GM21528 (cell line): Measurements from ENCODE around the gene OGDH.

ENCODE experiments used
- ATAC-seq: cut with Tn5 transposase; IDR thresholded peaks from one replicate; pipeline ENCODE4 v1.9.1; 2021; ENCODE audit warnings: mild to moderate bottlenecking, moderate library complexity; ENCODE audit not compliant: unreplicated experiment, low FRiP score

The OGDH gene

GRCh38 chr7:44755698-44756627 lies 149.5 kb downstream of the OGDH start:
- ATAC-seq: no peak

- no peak for ATAC-seq
These were observed 150.5 kb downstream of the OGDH start for GRCh38 chr7:44756904-44757303.

GRCh38 chr7:44757311-44757710 lies 150.9 kb downstream of the OGDH start:
- no peak for ATAC-seq

GRCh38 chr7:44757739-44758138 lies 151.3 kb downstream of the OGDH start:
- no peak for ATAC-seq
